ENCODE measurements around the gene FBXL7. TPM values are rescaled to one million over a fixed set of nuclear protein-coding genes. Genes with fewer than 3 reads are reported as not detected.

The FBXL7 gene
- total RNA-seq, 1 experiment from 2014 or later: not detected

DNA sequence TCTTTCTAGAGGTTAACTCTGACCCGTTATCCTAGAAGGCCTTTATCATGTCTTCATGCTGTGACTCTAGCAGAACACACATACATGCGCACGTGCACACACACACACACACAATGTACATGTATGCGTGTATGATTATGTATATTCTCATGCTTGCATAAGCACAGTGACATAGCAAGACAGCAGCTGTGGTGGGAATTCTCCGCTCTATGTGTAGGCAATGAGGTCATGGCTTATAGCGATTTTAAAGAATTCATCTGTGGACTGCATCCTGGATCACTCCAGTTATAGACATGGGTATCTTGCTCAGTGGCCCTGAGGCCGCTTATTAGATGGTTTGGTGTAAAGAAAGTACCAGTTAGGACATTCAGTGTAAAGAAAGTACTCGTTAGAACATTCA, 106.2 kb downstream of the FBXL7 start:
- Histone ChIP-seq H2AFZ (no peak overlapping the region), H3K27ac (no peak overlapping the region), H3K9me2 (ENCODE audit: insufficient read depth) (no peaks in the 10 kb centered on the region), H3K9me3 (ENCODE audit: insufficient read depth, low read depth) (no peaks in the 10 kb centered on the region), H3K4me1 (replicated peaks; ENCODE audit: insufficient read depth) (no peaks in the 10 kb centered on the region), H3K27me3 (ENCODE audit: insufficient read depth, low read depth) (no peaks in the 10 kb centered on the region), H3K79me2 (ENCODE audit: low read depth) (no peaks in the 10 kb centered on the region), H3F3A (ENCODE audit: insufficient read depth, low read depth) (no peaks in the 10 kb centered on the region), H3K4me3 (no peak overlapping the region), H3K4me2 (no peak overlapping the region), H3K36me3 (ENCODE audit: low read depth) (no peaks in the 10 kb centered on the region), H4K20me1 (ENCODE audit: insufficient read depth) (no peaks in the 10 kb centered on the region)
- no peak for DNase-seq
- BruUV-seq (replicated peaks): no TSS peak
- ChIA-PET POLR2A (ENCODE audit: unreplicated experiment) (no interaction called here), CTCF (no interaction called here)
- TF ChIP-seq, protein P1, sequence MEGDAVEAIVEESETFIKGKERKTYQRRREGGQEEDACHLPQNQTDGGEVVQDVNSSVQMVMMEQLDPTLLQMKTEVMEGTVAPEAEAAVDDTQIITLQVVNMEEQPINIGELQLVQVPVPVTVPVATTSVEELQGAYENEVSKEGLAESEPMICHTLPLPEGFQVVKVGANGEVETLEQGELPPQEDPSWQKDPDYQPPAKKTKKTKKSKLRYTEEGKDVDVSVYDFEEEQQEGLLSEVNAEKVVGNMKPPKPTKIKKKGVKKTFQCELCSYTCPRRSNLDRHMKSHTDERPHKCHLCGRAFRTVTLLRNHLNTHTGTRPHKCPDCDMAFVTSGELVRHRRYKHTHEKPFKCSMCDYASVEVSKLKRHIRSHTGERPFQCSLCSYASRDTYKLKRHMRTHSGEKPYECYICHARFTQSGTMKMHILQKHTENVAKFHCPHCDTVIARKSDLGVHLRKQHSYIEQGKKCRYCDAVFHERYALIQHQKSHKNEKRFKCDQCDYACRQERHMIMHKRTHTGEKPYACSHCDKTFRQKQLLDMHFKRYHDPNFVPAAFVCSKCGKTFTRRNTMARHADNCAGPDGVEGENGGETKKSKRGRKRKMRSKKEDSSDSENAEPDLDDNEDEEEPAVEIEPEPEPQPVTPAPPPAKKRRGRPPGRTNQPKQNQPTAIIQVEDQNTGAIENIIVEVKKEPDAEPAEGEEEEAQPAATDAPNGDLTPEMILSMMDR (conservative IDR thresholded peaks at IDR 0.05): no peak
- no peak for TF ChIP-seq EZH2 (IDR thresholded peaks at IDR 0.05; ENCODE audit: low read depth)
- intact Hi-C loops (cut with micrococcal nuclease; ENCODE audit: unreplicated experiment): no loop called here

DNA sequence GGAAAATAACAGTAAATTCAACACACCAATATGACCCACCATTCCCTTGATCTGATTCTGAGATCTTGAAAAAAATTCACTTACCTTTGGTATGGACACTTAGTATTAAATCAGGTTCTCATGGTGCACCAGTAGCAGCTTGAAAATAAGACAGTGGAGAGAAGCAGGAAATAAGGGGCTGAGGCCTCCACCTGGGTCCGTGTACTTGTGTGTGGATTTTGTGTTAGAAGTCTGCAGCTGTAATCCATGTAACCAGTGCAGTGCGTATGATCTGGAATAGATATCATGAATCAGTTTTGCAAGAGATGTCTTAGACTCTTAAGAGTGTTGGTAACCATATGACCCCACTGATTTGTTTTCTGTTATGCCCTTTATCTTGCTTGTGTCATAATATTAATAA, 107.1 kb downstream of the FBXL7 start:
- no peaks in the 10 kb centered on the region for H3K27me3 ChIP-seq (ENCODE audit: insufficient read depth, low read depth)
- H3K4me3 ChIP-seq: no peak overlapping the region
- H3K9me3 ChIP-seq (ENCODE audit: insufficient read depth, low read depth): no peaks in the 10 kb centered on the region
- H3K79me2 ChIP-seq (ENCODE audit: low read depth): no peaks in the 10 kb centered on the region
- no peaks in the 10 kb centered on the region for H3K36me3 ChIP-seq (ENCODE audit: low read depth)
- H3K4me1 ChIP-seq (replicated peaks; ENCODE audit: insufficient read depth): no peaks in the 10 kb centered on the region
- no peaks in the 10 kb centered on the region for H4K20me1 ChIP-seq (ENCODE audit: insufficient read depth)
- intact Hi-C loops (cut with micrococcal nuclease; ENCODE audit: unreplicated experiment): no loop called here
- no TSS peak for BruUV-seq (replicated peaks)
- H3K4me2 ChIP-seq: no peak overlapping the region
- H3K27ac ChIP-seq: no peak overlapping the region
- DNase-seq: no peak
- ChIA-PET POLR2A (ENCODE audit: unreplicated experiment) (no interaction called here), CTCF (no interaction called here)
- H3K9me2 ChIP-seq (ENCODE audit: insufficient read depth): no peaks in the 10 kb centered on the region
- H2AFZ ChIP-seq: no peak overlapping the region
- H3F3A ChIP-seq (ENCODE audit: insufficient read depth, low read depth): no peaks in the 10 kb centered on the region
- no peak for TF ChIP-seq EZH2 (IDR thresholded peaks at IDR 0.05; ENCODE audit: low read depth)
- TF ChIP-seq, protein P1 (conservative IDR thresholded peaks at IDR 0.05): no peak

DNA sequence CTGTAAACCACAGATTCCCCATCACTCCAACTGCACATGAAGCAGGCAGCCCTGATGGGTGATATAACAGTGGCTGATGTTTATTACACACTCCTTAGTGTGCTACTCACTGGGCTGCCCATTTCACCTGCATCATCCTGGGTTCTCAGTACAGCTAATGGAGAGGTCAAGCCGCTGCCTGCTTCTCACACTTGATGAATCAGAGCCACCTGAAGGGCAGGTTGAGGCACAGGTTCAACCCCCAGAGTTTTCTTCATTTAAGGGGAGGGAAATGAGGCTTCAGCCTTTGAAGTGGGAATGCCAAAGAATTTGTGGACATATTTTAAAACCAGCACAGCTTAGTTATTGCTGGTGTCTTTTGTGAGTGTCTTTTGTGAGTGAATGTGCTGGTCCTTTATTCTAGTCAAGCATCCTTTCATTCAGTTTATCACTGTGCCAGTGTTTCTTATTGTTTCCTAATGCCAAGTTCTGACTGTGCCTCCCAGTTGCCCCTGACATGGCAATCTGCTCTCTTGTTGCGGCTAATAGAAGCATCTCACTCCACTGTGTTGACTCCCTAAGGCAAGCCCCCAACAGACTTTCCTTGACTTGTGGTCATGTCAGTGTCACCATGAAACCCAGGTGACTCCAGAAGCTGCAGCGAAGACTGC, 109.2 kb downstream of the FBXL7 start:
- no peak overlapping the region for H3K27ac ChIP-seq
- no peaks in the 10 kb centered on the region for H3K27me3 ChIP-seq (ENCODE audit: insufficient read depth, low read depth)
- DNase-seq: no peak
- no peaks in the 10 kb centered on the region for H3K4me1 ChIP-seq (replicated peaks; ENCODE audit: insufficient read depth)
- TF ChIP-seq EZH2 (IDR thresholded peaks at IDR 0.05; ENCODE audit: low read depth): no peak
- TF ChIP-seq, protein P1 (conservative IDR thresholded peaks at IDR 0.05): no peak
- H4K20me1 ChIP-seq (ENCODE audit: insufficient read depth): no peaks in the 10 kb centered on the region
- intact Hi-C loops (cut with micrococcal nuclease; ENCODE audit: unreplicated experiment): no loop called here
- no peaks in the 10 kb centered on the region for H3F3A ChIP-seq (ENCODE audit: insufficient read depth, low read depth)
- H3K9me3 ChIP-seq (ENCODE audit: insufficient read depth, low read depth): no peaks in the 10 kb centered on the region
- BruUV-seq (replicated peaks): no TSS peak
- H3K4me2 ChIP-seq: no peak overlapping the region
- H3K79me2 ChIP-seq (ENCODE audit: low read depth): no peaks in the 10 kb centered on the region
- ChIA-PET POLR2A (ENCODE audit: unreplicated experiment) (no interaction called here), CTCF (no interaction called here)
- no peak overlapping the region for H2AFZ ChIP-seq
- no peak overlapping the region for H3K4me3 ChIP-seq
- no peaks in the 10 kb centered on the region for H3K36me3 ChIP-seq (ENCODE audit: low read depth)
- H3K9me2 ChIP-seq (ENCODE audit: insufficient read depth): no peaks in the 10 kb centered on the region
